GM20000 (cell line): ENCODE results near the gene MAD1L1.
"Not testable (repeated sequence)": the region's sequence is repeated elsewhere in the genome, so short reads cannot be mapped to it uniquely, and the experiment has no call there.

Experiments
- DNase-seq: peaks from one replicate; pipeline ENCODE4 v3.0.0; 2012; ENCODE audit warnings: low spot score
- TF ChIP-seq, protein P1 (sequence below): IDR thresholded peaks from 2 replicates; pipeline ENCODE4 v1.5.1; 2012; ENCODE audit warnings: mild to moderate bottlenecking, control low read depth; ENCODE audit errors: extremely low read depth, missing control alignments

Gene MAD1L1

DNA sequence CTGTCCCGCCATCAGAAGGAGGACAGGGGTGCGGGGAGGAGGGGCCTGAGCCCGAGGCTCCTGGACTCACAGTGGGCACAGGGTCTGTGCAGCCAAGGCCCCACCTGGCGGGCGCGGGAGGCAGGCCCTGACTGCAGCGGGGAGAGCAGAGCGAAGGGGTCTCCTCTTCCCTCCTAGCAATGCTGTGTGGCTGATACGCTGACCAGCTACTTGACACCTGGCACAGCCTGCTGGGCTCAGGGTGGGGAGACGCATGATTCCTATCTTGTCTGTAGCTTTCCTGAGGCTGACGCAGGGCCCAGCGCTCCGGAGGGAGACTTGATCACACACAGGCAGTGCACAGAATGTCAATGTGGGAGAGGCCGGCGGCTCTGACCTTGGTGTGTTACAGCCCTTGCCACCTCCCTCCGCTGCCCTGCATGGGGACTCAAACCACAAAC, 387.8 kb downstream of the MAD1L1 start:
- TF ChIP-seq, protein P1, sequence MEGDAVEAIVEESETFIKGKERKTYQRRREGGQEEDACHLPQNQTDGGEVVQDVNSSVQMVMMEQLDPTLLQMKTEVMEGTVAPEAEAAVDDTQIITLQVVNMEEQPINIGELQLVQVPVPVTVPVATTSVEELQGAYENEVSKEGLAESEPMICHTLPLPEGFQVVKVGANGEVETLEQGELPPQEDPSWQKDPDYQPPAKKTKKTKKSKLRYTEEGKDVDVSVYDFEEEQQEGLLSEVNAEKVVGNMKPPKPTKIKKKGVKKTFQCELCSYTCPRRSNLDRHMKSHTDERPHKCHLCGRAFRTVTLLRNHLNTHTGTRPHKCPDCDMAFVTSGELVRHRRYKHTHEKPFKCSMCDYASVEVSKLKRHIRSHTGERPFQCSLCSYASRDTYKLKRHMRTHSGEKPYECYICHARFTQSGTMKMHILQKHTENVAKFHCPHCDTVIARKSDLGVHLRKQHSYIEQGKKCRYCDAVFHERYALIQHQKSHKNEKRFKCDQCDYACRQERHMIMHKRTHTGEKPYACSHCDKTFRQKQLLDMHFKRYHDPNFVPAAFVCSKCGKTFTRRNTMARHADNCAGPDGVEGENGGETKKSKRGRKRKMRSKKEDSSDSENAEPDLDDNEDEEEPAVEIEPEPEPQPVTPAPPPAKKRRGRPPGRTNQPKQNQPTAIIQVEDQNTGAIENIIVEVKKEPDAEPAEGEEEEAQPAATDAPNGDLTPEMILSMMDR: no peak
- DNase-seq: no peak

DNA sequence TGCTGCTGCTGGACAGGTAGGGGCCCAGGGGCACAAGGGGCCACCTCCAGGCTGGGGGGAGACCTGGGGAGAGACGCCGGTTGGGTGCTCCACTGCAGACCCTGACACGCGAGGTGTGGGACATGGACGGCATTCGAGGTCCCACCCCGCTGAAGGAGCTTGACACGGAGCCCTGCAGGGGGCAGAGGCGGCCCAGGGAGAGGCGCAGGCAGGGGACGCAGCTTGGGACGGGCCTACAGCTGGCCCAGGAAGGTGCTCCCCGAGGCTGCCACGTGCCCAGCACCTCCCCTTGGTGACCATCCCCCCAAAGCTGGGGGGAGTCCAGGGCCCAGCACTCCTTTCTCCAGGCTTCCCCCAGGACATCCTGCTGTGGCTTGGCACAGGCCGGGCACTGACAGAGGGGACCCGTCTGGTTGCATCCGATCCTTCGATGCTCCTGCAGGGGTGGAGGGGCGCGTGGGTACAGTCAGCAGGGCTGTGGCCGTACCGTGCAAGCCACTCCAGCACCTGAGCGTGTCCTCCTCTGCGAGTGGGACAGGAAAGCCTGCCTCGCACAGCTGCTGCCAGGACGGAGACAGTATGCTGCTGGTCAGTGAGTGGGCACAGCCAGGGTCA, 388.3 kb downstream of the MAD1L1 start:
- TF ChIP-seq, protein P1: no peak
- no peak for DNase-seq

DNA sequence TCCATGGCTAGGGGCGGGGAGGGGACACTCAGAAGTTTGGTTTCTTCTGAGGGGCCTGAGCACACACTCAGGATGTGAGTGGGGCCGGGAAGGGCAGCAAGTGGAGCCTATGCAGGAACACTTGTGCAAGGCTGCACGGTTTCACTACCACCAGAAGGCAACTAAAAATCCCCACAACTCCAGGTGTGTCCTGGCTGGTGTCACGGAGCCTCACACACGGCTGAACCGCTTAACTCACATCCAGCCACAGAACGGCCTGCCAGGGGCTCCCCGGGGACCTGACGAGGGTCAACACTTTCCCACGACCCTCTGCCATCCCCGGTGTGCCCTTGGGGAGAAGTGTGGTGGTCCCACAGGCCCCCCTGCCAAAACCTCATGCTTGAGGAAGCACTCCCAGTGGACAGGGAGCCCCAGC, 388.8 kb downstream of the MAD1L1 start:
- TF ChIP-seq, protein P1: no peak
- DNase-seq: no peak

DNA sequence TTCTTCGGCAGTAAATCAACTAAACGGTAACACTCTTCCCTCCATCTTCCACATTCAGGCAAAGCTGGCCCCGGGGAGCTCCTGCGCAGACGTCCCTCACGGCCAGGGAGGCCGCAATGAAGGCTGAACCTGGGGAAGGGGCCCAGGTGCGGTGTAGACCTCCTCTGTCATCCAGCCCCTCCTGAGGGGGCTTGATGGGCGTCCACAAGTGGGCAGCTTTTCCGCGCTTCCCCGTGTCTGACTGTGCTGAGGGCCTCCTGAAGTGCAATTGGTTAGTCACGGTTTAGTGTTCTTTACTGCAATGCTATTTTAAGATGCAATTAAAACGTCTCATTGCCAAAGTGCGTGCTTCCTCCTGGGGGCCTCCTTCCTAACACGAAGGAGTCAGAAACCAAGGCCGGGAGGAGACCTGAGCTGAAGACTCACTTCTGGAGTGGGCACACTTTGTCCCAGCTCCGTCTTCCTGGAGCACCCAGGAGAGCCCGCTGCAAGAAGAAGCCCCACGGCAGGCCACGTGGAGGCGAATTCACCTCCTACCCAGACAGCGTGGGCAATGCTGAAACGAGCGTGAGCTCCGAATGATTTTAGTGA, 389.4 kb downstream of the MAD1L1 start:
- TF ChIP-seq, protein P1: no peak

DNA sequence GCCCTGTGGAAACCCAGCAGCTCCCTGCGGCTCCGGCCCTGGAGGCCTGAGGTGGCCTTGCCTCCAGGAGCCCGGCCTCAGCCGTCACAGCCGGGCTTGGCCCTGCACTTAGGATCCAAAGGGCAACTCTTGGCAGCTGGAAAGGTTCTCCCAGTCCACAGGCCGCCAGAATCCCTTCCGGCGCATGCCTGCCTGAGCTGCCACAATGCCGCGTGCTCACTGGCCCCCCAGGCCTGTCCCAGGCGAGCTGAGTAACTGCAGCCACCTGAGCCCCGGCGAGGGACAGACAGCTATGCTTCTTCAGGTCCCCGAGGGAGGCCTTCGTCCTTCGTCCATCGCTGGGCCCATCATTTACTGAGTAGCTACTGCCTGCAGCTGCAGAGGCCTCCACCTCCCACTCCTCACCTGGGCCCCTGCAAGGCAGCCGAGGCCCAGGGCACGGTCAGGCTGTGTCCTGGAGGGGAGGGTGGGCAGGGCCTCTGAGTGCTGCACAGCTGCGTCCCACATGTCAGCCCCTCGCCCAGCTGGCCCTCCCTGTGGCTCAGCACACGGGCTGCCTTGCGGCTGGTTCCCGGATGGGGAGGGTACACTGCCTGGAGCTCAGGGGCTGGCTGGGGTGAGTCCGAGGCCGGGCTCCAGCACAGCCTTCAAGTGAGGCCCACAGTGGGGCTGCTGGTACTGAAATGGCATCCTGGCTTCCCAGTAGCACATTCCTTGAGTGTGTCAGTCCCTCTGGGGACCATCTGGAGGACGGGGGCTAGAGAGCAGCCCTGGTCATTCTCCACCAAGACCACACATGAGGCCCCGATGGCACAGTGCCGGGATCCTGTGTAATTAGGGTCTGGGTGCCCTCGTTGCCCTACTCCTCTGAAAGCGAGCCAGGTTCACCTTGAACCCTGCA, 390.2 kb downstream of the MAD1L1 start:
- no peak for DNase-seq
- TF ChIP-seq, protein P1: no peak

More for the DNA sequence above, 389.4 kb downstream of the MAD1L1 start:
- DNase-seq: no peak

DNA sequence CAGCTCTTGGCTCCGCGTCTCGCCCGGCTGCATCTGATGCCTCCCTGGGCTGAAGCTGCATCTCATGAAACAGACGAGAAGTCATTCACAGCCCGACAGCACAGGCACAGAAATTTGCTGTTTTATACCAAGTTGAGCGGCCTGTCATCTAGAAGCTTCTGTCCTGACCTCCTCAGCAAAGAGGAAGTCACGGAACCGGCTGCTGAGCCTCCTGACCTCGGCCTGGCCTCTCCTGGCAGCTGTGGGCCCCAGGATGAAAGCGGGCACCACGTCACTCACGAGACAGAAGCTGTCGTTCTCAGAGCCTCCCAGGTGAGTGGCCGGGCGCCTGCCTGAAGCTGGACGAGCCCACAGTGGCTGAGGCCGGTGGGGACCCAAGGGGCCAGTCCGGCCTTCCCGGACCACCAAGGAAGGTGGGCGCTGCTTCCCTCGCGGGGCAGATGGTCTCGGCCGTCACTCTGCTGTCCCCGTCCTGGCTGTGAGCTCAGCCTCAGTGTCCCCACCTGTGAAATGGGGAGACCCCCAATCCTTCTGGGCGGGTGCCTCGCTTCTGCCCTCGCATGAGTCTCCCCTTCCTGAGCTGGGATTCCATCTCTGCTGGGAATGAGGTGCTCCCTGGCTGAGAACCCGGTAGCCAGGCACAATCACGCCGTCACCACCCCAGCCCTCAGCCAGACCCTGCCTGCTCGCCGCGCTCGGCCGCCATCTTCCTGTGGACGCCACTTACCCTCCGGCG, 391.3 kb downstream of the MAD1L1 start:
- DNase-seq: not testable (repeated sequence)

DNA sequence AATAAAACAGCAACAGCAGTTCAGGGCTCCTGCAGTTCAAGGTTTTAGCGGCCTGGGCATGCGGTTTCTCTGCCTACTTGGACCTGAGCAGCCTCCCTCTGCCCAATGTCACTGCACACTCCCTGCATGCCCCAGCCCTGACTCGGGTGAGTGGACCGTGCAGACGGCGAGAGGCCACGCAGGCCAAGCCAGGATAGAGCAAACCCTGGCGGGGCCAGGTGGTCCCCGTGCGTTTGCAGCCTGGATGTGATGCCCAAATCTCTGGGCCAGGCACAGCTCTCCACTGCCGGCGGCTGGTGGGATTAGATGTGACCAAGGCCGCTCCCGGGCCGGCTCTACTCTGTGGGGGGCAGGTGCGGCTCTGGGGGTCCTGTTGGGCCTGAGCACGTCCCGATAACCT, 392.0 kb downstream of the MAD1L1 start:
- not testable (repeated sequence) for DNase-seq

DNA sequence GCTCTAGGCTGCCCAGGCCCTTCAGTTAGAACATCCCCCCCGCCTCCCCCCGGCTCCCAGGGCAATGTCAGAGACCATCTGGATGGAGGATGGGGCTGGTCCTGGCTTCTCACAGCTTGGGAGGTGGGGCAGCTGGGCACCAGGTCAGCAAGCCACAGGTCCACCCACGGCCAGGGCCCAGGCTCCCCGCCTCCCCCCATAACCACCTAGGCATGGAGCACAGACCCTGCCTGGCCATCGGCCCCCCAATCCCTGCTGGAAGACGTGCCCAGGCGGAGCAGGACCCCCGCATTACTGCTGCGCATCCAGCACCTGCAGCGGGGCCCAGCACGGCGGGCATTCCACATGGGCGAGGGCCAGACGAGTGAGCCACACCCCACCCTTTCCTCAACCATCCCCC, 393.0 kb downstream of the MAD1L1 start:
- DNase-seq: no peak

DNA sequence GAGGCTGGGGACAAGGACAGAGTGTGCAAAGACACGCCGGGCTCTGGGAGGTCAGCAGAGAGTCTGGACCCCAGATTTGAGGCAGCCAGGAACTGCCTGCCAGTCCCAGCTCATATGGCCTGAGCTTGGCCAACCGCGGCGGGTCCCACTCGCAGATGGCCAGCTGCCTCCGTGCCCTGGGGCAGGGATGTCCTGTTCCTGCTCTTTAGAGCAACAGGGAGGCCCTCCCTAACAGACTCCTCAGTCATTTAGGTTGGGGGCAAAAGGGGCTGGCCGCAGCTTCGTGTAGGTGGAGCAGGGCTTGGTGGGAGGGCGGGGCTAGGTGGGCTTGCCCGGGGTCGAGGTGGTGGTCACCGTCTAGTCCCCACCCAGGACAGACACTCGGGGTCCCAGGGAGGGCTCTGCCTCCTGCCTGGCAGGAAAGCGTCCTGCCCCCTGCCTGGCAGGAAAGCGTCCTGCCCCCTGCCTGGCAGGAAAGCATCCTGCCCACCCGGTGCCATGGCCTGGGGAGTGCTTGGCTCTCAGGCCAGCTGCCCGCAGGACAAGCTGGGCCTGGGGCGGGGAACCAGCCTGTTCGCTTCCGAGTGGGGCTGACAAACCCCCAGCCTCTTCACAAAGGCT, 393.7 kb downstream of the MAD1L1 start:
- not testable (repeated sequence) for DNase-seq

More for the DNA sequence above, 393.0 kb downstream of the MAD1L1 start:
- TF ChIP-seq, protein P1: no peak

DNA sequence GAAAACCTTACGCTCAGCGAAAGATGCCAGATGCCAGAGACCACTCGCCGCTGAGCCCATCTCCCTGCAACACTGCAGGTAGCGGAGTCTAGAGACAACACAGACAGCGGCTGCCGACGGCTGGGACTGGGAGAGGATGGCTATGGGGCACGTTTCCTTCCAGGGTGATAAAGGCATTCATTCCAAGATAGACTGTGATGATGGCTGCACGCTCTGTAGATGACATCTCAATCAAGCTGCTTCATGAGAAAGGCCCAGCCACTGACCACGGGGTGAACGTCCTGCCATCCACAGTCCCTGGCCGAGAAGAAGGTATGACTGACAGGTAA, 394.2 kb downstream of the MAD1L1 start:
- not testable (repeated sequence) for DNase-seq
